RWPE1 (cell line): ENCODE measurements around the gene VEGFA.

Source experiments
- CTCF ChIA-PET: fragments of 350-600 bp; sonication (Branson Sonifier 250); formaldehyde crosslinking; extraction: SDS; loops from one replicate; lab custom pipeline; 2021; lab: Yijun Ruan, JAX
- POLR2A ChIA-PET: fragments of 400-600 bp; formaldehyde crosslinking; extraction: SDS; loops from one replicate; lab custom pipeline; 2020; ENCODE audit warnings: antibody characterized with exemption; ENCODE audit not compliant: low non-redundant PET; lab: Yijun Ruan, JAX
- DNase-seq: peaks from one replicate; pipeline ENCODE4 v3.0.0; 2012; ENCODE audit warnings: low spot score
- H3K27ac ChIP-seq: fragments of 450-650 bp; 2 replicates; pipeline ENCODE4 v1.5.1; 2017
- TF ChIP-seq, protein P1 (sequence below): fragments of 450-650 bp; conservative IDR thresholded peaks from 2 replicates; pipeline ENCODE4 v1.5.1; 2017; ENCODE audit warnings: low read depth, mild to moderate bottlenecking

Gene VEGFA

DNA sequence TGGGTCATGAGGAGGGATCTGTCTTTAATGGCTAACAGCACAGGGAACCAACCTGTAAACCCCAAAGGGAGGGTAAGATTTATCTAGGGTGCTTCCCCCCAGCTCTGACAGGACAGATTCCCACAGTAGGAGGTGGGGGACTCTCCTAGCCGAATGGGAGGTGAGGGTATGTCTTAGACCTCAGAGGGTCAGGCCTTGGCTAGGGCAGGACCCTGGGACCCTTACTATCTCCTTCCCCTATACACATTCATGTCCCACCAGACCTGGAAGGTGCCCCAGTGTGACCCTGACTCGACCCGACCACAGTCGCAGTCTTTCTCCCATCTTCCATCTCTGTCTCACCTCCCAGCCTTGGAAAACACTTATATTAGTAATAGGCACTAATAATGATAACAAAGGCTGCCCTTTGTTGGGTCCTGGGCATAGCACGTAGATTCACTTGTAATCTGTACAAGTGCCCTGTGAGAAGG is 36.8 kb downstream of the VEGFA start:
- ChIA-PET CTCF (interaction anchor here (0.5 to 1.6 kb wide), 3 partner anchors 20 to 198 kb away, joined by 3 to 6 read pairs (median 3); no protein-coding TSS in a partner anchor), POLR2A (no interaction called here)
- H3K27ac ChIP-seq: no peak overlapping the region
- TF ChIP-seq, protein P1, sequence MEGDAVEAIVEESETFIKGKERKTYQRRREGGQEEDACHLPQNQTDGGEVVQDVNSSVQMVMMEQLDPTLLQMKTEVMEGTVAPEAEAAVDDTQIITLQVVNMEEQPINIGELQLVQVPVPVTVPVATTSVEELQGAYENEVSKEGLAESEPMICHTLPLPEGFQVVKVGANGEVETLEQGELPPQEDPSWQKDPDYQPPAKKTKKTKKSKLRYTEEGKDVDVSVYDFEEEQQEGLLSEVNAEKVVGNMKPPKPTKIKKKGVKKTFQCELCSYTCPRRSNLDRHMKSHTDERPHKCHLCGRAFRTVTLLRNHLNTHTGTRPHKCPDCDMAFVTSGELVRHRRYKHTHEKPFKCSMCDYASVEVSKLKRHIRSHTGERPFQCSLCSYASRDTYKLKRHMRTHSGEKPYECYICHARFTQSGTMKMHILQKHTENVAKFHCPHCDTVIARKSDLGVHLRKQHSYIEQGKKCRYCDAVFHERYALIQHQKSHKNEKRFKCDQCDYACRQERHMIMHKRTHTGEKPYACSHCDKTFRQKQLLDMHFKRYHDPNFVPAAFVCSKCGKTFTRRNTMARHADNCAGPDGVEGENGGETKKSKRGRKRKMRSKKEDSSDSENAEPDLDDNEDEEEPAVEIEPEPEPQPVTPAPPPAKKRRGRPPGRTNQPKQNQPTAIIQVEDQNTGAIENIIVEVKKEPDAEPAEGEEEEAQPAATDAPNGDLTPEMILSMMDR: no peak
- no peak for DNase-seq

- H3K27ac ChIP-seq: no peak overlapping the region
- ChIA-PET CTCF (interaction anchor here (0.6 to 1.6 kb wide), 2 partner anchors 33 to 234 kb away, joined by 4 to 6 read pairs; no protein-coding TSS in a partner anchor), POLR2A (no interaction called here)
- DNase-seq: no peak
- TF ChIP-seq, protein P1: no peak
These were observed 37.4 kb downstream of the VEGFA start for GRCh38 chr6:43807228-43808061.

DNA sequence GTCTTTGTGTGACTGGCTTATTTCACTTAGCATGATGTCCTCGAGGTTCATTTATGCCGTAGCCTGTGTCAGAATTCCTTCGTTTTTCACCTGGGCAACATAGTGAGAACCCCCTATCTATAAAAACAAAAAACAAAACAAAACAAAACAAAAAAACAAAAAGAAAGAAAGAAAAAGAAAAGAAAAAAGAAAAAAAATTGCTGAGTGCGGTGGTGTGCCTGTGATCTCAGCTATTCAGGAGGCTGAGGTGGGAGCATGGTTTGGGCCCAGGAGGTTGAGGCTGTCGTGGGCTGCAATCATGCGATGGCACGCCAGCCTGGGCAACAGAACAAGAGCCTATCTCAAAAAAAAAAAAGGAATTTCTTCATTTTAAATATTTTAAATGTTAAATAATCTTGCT is 38.4 kb downstream of the VEGFA start:
- POLR2A ChIA-PET: no interaction called here
- CTCF ChIA-PET: interaction anchor here (1.6 kb wide), 1 partner anchor 34 kb away, joined by 6 read pairs; no protein-coding TSS in a partner anchor
- no peak overlapping the region for H3K27ac ChIP-seq
- TF ChIP-seq, protein P1: no peak
- no peak for DNase-seq

GRCh38 chr6:43809417-43810305 is 39.6 kb downstream of the VEGFA start:
- peak; percentile 28 for DNase-seq
- H3K27ac ChIP-seq: no peak overlapping the region
- ChIA-PET POLR2A (no interaction called here), CTCF (no interaction called here)
- TF ChIP-seq, protein P1: no peak

DNA sequence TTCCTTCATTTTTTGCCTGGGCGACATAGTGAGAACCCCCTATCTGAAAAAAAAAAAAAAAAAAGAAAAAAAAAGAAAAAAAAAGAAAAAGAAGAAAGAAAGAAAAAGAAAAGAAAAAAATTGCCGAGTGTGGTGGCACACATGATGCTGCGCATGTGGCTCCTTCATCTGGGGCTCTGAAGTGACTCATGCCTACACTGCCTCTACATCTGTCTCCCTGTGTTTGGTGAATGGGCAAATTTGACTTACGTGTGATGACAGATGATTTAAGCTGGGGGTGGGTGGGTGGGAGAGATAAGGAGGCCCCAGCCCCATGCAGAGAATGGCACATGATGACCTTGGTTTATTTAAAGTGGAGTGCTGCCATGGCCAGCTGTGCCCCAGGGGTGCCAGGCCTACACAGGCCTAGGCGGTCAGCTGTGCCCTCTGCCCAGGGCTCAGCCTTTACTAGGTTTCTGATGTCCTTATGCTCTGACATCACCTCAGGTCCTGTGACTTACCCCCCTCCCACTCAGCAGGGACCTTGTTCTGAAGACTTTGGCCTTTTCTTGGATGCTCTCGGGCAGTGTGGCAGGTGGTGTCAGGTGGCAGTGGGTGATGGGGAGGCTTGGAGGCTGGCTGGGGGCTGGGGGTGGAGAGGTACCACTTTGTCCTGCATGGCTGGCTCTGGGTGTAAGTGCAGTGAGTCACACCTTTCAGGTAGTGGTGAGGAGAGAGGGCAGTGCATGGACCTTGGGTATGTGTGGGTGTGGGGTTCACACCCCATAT is 41.1 kb downstream of the VEGFA start:
- H3K27ac ChIP-seq: no peak overlapping the region
- ChIA-PET CTCF (no interaction called here), POLR2A (no interaction called here)
- no peak for DNase-seq
- TF ChIP-seq, protein P1: no peak
